Measurements from ENCODE around the gene MS4A10. TPM values are rescaled to one million over a fixed set of nuclear protein-coding genes. Genes with fewer than 3 reads are reported as not detected.

MS4A10 gene
- total and polyA plus RNA-seq, 8 donors = 0.08 to 0.13 (median 0.10) TPM; not detected in 3

DNA sequence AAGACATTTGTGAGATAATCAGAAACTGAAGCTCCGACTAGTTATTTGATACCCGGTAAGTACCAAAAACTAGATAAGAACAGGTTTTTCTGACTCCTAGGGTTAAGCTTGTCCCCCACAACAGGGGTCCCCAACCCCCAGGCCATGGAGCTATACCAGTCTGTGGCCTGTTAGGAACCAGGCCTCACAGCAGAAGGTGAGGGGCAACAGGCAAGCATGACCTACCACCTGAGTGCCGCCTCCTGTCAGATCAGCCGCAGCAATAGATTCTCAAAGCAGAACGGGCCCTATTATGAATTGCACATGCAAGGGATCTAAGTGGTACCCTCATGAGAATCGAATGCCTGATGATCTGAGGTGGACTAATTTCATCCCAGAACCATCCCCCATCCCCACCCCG is 1.2 kb upstream of the MS4A10 start:
- Histone ChIP-seq H3K27ac (no peak overlapping the region), H3K27me3 (no peaks in the 10 kb centered on the region), H3K4me1 (no peaks in the 10 kb centered on the region), H3K36me3 (no peaks in the 10 kb centered on the region), H3K4me3 (no peak overlapping the region), H3K9me3 (no peaks in the 10 kb centered on the region)
- ATAC-seq (no peak), DNase-seq (no peak)
- TF ChIP-seq CTCF (IDR thresholded peaks at IDR 0.05) = no peak
- intact Hi-C loops (cut with DNase I) = no loop called here

- Histone ChIP-seq H3K27ac (no peak overlapping the region), H3K27me3 (no peaks in the 10 kb centered on the region), H3K9me3 (no peaks in the 10 kb centered on the region), H3K4me3 (no peak overlapping the region), H3K4me1 (no peaks in the 10 kb centered on the region), H3K36me3 (no peaks in the 10 kb centered on the region)
- TF ChIP-seq CTCF (IDR thresholded peaks at IDR 0.05) = no peak
- ATAC-seq (no peak), DNase-seq (no peak)
- intact Hi-C loops (cut with DNase I) = no loop called here
These were observed 751 bp downstream of the MS4A10 start for GRCh38 chr11:60785806-60786361.

- ATAC-seq = peak; percentile 52
- Histone ChIP-seq H3K4me1 (no peaks in the 10 kb centered on the region), H3K27ac (no peak overlapping the region), H3K27me3 (peaks cover 0 to 4% of the 10 kb centered on the region in 2 donors), H3K9me3 (no peaks in the 10 kb centered on the region), H3K36me3 (no peaks in the 10 kb centered on the region), H3K4me3 (no peak overlapping the region)
- intact Hi-C loops (cut with DNase I) = no loop called here
- TF ChIP-seq CTCF (IDR thresholded peaks at IDR 0.05) = no peak
- DNase-seq = peak in 1 of 4 donors; percentile 43
These were observed 1.9 kb downstream of the MS4A10 start for GRCh38 chr11:60786811-60787567.

- Histone ChIP-seq H3K27ac (no peak overlapping the region), H3K4me1 (no peaks in the 10 kb centered on the region), H3K9me3 (no peaks in the 10 kb centered on the region), H3K36me3 (no peaks in the 10 kb centered on the region), H3K27me3 (peaks cover 0 to 4% of the 10 kb centered on the region in 2 donors), H3K4me3 (no peak overlapping the region)
- ATAC-seq (no peak), DNase-seq (no peak)
- intact Hi-C loops (cut with DNase I) = no loop called here
- TF ChIP-seq CTCF (IDR thresholded peaks at IDR 0.05) = no peak
These were observed 3.4 kb downstream of the MS4A10 start for GRCh38 chr11:60788401-60789125.

DNA sequence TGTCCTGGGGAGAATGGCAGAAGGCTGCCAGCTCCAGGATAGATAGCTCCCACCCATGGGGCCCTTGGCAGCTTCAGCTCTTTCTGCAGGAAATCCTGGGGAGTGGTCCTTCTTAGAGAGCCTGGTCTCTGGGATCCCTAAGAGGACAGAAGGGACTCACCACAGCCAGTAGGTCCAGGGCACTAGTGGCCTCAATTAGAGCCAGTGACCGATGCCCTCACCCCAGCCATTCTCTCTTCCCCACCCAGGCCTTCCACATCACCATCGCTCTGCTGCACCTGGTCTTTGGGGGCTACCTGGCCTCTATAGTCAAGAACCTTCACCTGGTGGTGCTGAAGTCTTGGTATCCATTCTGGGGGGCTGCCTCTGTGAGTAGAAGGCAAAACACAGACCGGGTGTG is 5.6 kb downstream of the MS4A10 start:
- Histone ChIP-seq H3K27me3 (peaks cover 0 to 4% of the 10 kb centered on the region in 2 donors), H3K27ac (no peak overlapping the region), H3K36me3 (no peaks in the 10 kb centered on the region), H3K4me3 (no peak overlapping the region), H3K4me1 (no peaks in the 10 kb centered on the region), H3K9me3 (no peaks in the 10 kb centered on the region)
- intact Hi-C loops (cut with DNase I) = no loop called here
- TF ChIP-seq CTCF (IDR thresholded peaks at IDR 0.05) = no peak
- DNase-seq = no peak
- no peak for ATAC-seq
